Breast epithelium (tissue), 3 donors: Measurements from ENCODE around the gene SLC2A10.

Experiments
- CTCF ChIP-seq, 3 donors: fragments of 450-650 bp; IDR thresholded peaks; one replicate each; pipeline ENCODE4 v1.5.1; 2016 to 2017; ENCODE audit warnings: antibody characterized with exemption in 3 of 3, mild to moderate bottlenecking in 3 of 3, moderate library complexity in 3 of 3
- POLR2A ChIP-seq: fragments of 450-650 bp; IDR thresholded peaks from one replicate; pipeline ENCODE4 v1.6.1; 2016; ENCODE audit warnings: antibody characterized with exemption, mild to moderate bottlenecking, moderate library complexity

DNA sequence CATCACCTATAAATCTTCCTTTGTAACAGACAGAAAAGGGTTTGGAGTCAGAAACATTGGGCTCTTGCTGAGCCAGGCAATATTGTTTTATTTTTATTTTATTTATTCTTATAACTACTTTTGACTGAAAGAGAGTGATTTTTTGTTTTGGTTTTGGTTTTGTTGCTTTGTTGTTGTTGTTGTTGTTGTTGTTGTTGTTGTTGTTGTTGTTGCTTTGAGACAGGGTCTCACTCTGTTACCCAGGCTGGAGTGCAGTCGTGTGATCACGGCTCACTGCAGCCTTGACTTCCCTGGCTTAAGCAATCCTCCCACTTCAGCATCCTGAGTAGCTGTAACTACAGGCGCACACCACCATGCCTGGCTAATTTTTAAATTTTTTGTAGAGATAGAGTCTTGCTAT lies 43.1 kb upstream of the SLC2A10 start:
- no peak for TF ChIP-seq CTCF (IDR thresholded peaks at IDR 0.05)
- no peak for TF ChIP-seq POLR2A
